NCI-H69 (cell line): ENCODE data around the gene USPL1.

ENCODE experiments used
- DNase-seq: peaks from one replicate; lab custom pipeline; 2025; lab: John Stamatoyannopoulos, UW

The USPL1 gene

DNA sequence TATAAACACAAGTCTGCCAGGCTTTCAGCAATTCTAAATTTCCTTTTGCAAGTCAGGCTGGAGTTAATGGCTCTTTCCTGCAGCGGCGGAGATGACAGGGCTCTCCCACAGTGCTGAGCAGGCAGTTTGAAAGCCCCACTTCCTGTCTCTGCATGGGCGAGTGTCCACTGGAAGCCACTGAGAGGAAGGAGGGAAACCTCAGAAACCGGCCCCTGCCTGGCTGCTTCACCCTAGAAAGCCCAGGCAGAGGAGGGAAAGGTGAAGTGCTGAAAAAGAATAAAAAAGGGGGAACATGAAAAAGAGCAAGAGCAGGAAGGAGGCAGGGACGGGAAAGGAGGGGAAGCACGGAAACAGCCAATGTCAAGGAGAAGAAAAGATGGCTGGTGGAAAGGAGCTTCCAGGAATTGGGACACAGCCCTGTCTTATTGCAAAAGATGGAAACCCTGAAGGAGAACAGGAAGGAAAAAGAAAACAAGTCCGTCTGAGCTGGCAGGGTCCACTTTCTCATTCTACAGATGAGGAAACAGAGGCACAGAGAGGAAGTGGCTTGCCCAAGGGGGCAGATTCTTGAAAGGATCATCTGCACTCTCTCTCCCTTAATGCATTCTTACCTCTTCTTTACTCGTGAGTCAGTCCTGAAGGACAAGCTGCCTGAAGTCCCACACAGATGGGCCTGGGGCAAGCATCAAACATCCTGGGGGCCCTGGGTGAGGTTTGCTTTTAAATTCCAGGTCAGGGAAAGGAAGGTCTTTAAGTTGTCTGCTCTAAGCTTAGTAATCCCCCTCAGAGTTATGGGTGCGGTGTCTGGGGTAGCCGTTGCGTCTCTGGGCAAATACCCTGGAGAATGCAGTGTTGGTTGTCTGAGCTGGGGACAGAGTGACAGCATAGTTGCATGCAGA, 78.8 kb downstream of the USPL1 start:
- peak; percentile 28 for DNase-seq

DNA sequence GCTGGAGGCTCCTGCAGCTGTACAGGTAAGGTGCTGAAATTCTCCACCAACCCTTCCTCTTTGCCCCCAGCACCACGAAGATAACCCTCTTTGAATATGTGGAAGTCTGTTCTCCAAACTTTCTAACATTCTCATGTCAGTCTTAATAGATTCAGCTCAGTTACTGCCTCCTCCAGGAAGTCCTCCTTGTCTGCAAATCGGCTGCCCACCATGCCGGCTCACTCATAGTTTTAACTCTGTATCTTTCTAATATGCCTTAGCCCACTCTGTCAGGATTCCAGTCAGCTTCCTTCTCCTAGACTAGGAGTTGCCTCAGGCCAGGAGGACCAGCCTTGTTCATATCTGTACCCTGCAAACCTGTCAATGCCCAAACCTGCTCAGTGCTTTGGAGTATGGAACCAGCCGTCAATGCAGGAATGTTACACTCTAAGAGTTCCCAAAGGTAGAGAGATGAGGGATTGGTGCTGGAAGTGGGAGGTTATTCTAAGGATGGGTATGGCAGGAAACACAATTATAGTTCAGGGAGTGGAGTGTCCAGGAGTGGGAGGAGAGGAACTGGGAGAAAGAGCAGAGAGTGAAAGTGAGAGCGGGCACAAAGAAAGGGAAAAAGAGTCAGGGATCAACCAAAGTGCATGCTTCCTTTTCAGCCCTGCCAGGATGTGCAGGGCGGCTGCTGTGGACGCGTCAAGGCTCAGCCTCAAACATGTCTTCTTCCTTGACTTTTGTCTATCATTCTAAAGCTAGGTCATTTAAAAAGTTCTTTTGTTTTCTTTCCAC, 79.6 kb downstream of the USPL1 start:
- no peak for DNase-seq

DNA sequence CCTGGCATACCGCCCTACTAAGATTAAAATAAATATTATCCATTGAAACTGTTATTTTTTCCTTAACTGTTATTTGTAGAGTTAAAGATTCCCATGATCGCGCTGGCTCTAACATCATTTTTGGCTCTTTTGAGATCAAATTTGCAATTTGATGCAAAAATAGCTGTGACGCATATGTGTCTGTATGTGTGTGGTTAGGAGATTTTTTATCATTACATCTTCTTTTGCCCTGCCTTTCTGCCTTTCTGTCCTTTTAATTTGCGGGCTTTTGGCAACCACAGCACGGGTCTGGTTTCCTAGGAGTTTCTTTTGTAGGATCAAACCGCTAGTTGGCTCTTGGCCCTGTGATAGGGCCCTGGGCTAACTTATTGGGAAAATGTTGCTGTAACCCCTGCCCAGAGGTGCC, 80.3 kb downstream of the USPL1 start:
- DNase-seq: no peak

DNA sequence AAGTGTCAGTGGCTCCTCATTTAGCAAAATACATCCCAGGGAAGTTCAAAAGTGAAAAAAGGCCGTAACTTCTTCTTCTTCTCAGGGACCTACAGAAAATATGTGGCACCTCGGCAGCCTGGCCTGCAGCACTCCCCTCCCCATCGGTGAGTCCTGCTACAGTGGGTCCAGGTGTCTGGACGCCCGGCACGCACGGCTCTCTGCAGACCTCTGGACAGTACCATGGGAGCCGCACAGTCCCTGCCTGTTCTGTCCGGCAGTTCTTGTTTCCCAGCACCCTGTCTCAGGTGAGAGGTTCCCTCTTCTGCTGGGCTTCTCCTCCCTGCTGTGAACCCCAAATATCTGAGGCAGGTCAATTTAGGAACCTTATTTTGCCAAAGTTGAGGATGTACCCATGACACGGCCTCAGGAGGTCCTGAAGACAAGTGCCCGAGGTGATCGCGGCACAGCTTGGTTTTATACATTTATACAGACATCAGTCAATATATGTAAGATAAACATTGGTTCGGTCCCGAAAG, 80.8 kb downstream of the USPL1 start:
- no peak for DNase-seq

DNA sequence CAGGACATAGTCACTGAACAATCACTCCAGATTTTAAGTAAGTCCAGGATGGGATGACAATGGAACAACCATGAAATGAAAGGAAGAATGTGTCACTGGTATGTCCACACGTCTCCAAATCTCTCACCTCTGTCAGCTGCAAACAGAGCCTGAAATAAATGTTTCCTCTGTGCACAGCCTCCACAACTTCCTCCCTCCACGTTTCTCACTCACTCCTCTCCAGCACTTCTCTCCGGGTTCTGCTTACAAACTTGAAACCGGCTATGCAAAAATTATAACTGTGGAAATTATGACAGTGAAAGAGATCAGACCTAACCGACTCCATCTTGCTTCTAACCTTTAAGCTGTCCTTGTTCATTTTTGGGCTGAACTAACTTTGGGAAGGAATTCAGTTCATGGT, 82.6 kb downstream of the USPL1 start:
- DNase-seq: no peak

DNA sequence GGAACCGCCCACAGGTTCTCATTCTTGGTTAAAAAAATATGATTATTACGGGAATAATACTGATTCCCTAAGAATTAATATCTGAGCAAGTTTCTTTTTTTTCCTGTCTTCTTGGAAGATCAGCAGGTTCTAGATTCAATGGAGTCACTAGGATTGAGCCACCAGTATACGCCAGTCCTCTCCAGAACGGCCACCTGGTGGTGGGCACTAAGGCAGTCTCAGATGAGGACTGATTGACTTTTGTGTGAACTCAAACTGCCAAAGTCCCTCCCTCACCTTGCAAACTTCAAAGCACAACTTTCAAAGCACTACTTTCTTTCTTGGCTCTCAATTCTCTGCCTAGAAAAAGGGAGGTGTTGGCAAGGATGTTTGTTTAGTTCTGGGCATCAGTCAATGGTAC, 84.3 kb downstream of the USPL1 start:
- DNase-seq: no peak

- no peak for DNase-seq
Observed at GRCh38 chr13:30704596-30704995, 86.9 kb downstream of the USPL1 start.

GRCh38 chr13:30705680-30706079, 88.0 kb downstream of the USPL1 start:
- no peak for DNase-seq

DNA sequence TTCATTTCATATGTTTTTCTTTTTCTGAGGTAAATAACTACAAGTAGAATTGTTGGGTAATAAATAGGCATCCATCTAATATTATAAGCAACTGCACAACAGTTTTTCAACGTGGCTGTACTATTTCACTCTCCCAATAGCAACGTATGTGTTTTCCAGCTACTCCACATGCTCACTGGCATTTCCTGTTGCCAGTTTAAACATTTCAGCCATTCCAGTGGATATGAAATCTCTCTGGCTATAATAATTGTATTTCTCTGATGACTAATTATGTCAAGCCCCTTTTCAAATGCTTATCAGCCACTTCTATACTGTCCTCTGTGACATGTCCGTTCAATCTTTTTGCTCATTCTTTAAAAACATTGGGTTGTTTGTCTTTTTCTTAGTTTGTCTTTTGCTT, 90.8 kb downstream of the USPL1 start:
- no peak for DNase-seq
